NCI-H2196 (cell line): ENCODE measurements around the gene PLK5.
A peak's percentile ranks its signal among the peaks of the same experiment; 100 is the strongest.
"Not testable (repeated sequence)": the region's sequence is repeated elsewhere in the genome, so short reads cannot be mapped to it uniquely, and the experiment has no call there.

ENCODE experiments used
- DNase-seq: peaks from one replicate; lab custom pipeline; 2025; ENCODE audit not compliant: unreplicated experiment; lab: John Stamatoyannopoulos, UW

The PLK5 gene

GRCh38 chr19:1507763-1508506 lies 15.9 kb upstream of the PLK5 start:
- DNase-seq = peak; percentile 99

DNA sequence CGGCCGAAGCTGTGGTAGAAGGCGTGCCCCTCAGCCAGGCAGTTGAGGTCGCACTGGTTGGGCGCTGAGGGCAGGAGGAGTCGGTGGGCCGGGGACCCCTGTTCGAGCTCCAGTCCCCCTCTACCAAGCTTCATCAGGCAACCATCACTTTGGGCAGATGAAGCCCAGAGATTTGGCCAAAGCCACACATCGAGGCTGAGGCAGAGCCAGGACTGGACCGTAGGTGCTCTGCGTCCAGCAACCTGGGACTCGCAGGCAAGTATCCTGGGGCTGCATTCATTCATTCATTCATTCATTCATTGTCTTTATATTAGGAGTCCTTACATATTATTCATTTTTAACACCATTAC lies 15.4 kb upstream of the PLK5 start:
- DNase-seq = no peak

DNA sequence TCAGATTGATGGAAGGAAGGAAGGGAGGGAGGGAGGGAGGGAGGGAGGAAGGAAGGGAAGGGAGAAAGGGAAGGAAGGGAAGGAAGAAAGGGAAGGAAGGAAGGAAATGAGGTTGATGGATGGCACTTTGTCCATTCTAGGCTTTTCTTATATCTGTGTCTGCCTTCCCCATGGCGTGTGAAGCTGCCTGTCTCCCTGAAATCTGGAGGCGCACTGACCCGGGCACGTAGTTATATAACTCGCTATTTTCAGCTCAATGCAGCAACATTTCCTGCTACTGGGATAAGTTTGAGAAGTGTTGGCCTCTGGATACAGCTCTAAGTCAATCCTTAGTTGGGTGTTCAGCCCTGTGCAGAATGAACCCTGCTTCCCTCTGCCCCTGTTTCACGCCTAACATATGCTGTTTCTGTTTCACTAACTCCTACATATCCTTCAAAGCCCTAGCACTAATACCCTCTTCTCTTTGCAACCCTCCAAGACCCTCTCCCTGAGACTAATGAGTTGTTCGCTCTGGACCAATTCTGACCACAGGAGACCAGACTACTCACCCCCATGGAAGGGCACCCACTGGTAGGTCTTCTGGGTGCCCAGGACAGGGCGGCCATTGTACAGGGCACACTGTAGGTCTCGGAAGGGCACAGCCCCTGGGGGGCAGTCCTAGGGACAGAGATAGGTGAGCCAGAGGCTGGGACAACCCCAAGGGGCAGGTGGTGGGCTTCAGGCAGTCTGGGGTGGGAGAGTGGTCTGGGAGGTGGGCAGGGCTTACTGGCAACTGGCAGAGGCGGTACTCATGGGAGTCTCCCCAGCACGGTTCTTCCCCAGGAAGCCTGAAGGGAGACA lies 14.1 kb upstream of the PLK5 start:
- DNase-seq = no peak

GRCh38 chr19:1510442-1510806 lies 13.5 kb upstream of the PLK5 start:
- no peak for DNase-seq

- no peak for DNase-seq
These were observed 13.1 kb upstream of the PLK5 start for GRCh38 chr19:1510807-1511206.

- DNase-seq = no peak
These were observed 12.3 kb upstream of the PLK5 start for GRCh38 chr19:1511318-1512317.

GRCh38 chr19:1512671-1513498 lies 11.0 kb upstream of the PLK5 start, which contains the start of gene ADAMTSL5:
ADAMTSL5 (minus strand) TSS chr19:1513019; CDS start chr19:1510943, 2,076 bp downstream.
- peak; percentile 74 for DNase-seq

- peak; percentile 63 for DNase-seq
These were observed 10.2 kb upstream of the PLK5 start for GRCh38 chr19:1513499-1514294.

DNA sequence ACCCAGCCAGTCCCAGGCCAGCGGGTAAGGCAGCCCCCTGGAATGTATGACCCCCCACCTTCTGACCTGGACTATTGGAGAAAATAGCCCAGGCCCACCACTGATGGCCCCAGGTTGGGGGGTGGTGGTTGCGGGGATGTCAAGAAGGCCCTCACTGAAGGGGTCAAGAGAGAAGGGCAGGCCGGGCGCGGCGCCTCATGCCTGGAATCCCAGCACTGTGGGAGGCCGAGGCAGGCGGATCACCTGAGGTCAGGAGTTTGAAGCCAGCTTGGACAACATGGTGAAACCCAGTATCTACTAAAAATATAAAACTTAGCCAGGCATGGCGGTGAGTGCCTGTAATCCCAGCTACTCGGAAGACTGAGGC lies 9.6 kb upstream of the PLK5 start:
- no peak for DNase-seq

GRCh38 chr19:1514986-1515721 lies 8.7 kb upstream of the PLK5 start:
- DNase-seq = no peak

DNA sequence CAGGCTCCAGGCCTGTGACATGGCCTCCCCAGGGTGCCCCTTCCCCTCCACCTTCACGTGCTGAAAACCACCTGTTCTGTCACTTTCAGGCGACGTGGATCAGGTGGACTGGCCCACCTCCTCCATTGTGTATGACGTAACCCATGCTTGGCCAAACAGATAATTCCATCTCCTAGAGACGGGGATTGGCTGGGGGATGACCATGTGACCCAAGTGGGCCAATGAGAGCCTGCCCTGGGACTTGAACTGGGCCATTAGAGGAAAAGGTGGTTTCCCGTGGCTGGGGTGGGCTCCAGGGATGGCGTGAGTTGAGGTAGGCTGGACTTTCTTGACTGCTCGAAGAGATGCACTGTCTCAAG lies 7.5 kb upstream of the PLK5 start:
- no peak for DNase-seq

GRCh38 chr19:1518471-1518870 lies 5.4 kb upstream of the PLK5 start:
- no peak for DNase-seq

- not testable (repeated sequence) for DNase-seq
These were observed 4.1 kb upstream of the PLK5 start for GRCh38 chr19:1519802-1520201.

- DNase-seq = no peak
These were observed 3.6 kb upstream of the PLK5 start for GRCh38 chr19:1520203-1520780.

DNA sequence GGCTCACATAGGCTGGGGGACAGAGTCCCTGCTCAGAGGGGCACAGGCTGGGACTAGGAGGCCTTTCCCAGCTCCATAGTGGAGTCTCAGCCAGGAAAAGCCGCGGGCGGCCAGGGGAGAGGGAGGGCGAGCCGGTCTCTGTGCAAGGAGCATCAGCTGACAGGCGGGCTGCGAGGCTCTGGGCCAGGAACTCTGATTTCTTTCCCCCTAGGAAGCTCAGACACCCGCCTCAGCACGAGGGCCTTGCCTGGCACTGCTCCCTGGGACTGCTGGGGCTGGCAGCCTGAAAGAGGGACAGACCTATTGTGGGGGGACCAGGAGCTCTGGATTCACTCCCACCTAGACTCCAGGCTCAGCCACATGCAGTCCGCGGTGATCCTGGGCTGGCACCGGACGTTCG lies 2.2 kb upstream of the PLK5 start:
- no peak for DNase-seq

- DNase-seq = no peak
These were observed 1.8 kb upstream of the PLK5 start for GRCh38 chr19:1522061-1522460.

DNA sequence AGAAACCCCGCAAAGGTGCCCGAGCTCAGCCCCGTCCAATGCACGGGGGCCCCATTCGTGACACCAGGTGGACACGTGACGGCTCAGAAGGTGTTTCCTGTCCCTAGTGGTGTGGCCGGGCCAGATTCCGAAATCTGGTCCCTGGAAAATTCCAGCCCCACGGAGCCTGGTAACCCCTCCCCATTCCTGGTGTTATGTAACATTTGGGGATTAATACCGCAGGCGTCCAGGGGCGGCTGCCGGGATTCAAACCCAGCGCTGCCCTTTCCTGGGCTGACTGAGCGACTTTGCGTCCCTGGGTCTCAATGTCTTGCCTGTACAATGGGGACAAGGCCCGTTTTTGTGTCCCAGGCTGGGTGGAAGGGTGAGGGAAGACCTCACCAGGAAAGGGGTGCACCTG lies 1.0 kb upstream of the PLK5 start:
- DNase-seq = no peak

DNA sequence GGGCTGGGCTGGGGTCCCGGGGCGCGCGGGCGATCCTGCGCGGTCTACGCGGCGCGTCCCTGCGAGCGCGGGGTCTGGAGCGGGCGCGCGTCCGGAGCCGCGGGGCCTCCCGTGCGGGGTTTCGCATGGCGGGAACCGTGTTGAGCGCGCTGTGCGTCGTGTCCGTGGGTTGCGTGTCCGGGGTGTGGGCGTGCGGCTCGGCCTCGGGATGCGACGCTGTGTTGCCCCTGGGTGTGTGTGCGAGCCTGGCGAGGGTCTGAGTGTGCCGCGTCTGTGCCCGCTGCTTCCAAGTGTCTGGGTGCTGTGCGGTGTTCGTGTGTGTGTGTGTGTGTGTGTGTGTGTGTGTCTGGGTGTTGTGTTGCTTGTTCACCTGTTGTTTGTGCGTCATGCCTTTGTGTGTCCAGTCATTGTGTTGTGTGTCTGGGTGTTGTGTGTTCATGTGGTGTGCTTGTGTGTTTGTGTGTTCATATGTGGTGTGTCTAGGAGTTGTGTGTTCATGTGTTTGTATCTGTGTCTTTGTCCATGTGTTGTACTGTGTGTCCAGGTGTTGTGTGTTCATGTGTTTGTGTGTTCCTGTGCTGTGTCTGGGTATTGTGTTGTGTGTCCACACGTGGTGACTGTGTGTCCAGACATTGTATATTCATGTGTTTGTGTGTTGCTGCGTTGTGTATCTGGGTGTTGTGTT lies 552 bp downstream of the PLK5 start:
- no peak for DNase-seq
